ENCODE measurements around the gene PRKAG2. TPM values are rescaled to one million over a fixed set of nuclear protein-coding genes. Genes with fewer than 3 reads are reported as not detected.

Gene PRKAG2
- total RNA-seq, 1 donor from 2014 or later: 17.9 TPM

GRCh38 chr7:151511270-151511669 is 365.6 kb downstream of the PRKAG2 start:
- Mint-ChIP-seq H3K36me3 (peaks cover 41% of the 10 kb centered on the region), H3K9me3 (peaks cover 22% of the 10 kb centered on the region), H3K27ac (peak overlapping the region; percentile 14), H3K4me3 (no peak overlapping the region), H3K4me1 (ENCODE audit: unreplicated experiment) (peaks cover 32% of the 10 kb centered on the region), H3K27me3 (no peaks in the 10 kb centered on the region)
- no peak for DNase-seq (ENCODE audit: extremely low spot score, unreplicated experiment)
- no peak for TF ChIP-seq CTCF (conservative IDR thresholded peaks at IDR 0.05)

- Mint-ChIP-seq H3K36me3 (peaks cover 34% of the 10 kb centered on the region), H3K27ac (peak overlapping the region; percentile 56), H3K4me3 (no peak overlapping the region), H3K27me3 (no peaks in the 10 kb centered on the region), H3K4me1 (ENCODE audit: unreplicated experiment) (peaks cover 20% of the 10 kb centered on the region), H3K9me3 (peaks cover 19% of the 10 kb centered on the region)
- no peak for TF ChIP-seq CTCF (conservative IDR thresholded peaks at IDR 0.05)
- no peak for DNase-seq (ENCODE audit: extremely low spot score, unreplicated experiment)
Measured at GRCh38 chr7:151509670-151510333, 367.1 kb downstream of the PRKAG2 start.

- H3K4me1 Mint-ChIP-seq (ENCODE audit: unreplicated experiment): peaks cover 21% of the 10 kb centered on the region
Measured at GRCh38 chr7:151508991-151509390, 367.9 kb downstream of the PRKAG2 start.

GRCh38 chr7:151507806-151508205 is 369.1 kb downstream of the PRKAG2 start:
- peaks cover 11% of the 10 kb centered on the region for H3K9me3 Mint-ChIP-seq
- no peaks in the 10 kb centered on the region for H3K27me3 Mint-ChIP-seq
- H3K4me3 Mint-ChIP-seq: no peak overlapping the region
- H3K27ac Mint-ChIP-seq: no peak overlapping the region
- H3K4me1 Mint-ChIP-seq (ENCODE audit: unreplicated experiment): peaks cover 31% of the 10 kb centered on the region
- H3K36me3 Mint-ChIP-seq: peaks cover 18% of the 10 kb centered on the region
- no peak for TF ChIP-seq CTCF (conservative IDR thresholded peaks at IDR 0.05)
- no peak for DNase-seq (ENCODE audit: extremely low spot score, unreplicated experiment)

More at GRCh38 chr7:151508991-151509390, 367.9 kb downstream of the PRKAG2 start:
- no peak overlapping the region for H3K27ac Mint-ChIP-seq
- peaks cover 29% of the 10 kb centered on the region for H3K36me3 Mint-ChIP-seq
- DNase-seq (ENCODE audit: extremely low spot score, unreplicated experiment): no peak
- peaks cover 13% of the 10 kb centered on the region for H3K9me3 Mint-ChIP-seq
- H3K27me3 Mint-ChIP-seq: no peaks in the 10 kb centered on the region
- H3K4me3 Mint-ChIP-seq: no peak overlapping the region
- TF ChIP-seq CTCF (conservative IDR thresholded peaks at IDR 0.05): no peak

GRCh38 chr7:151506901-151507382 is 370.0 kb downstream of the PRKAG2 start:
- Mint-ChIP-seq H3K4me1 (ENCODE audit: unreplicated experiment) (peaks cover 35% of the 10 kb centered on the region), H3K4me3 (no peak overlapping the region)

More at GRCh38 chr7:151506901-151507382, 370.0 kb downstream of the PRKAG2 start:
- no peak for TF ChIP-seq CTCF (conservative IDR thresholded peaks at IDR 0.05)
- no peak overlapping the region for H3K27ac Mint-ChIP-seq
- no peak for DNase-seq (ENCODE audit: extremely low spot score, unreplicated experiment)
- peaks cover 6% of the 10 kb centered on the region for H3K9me3 Mint-ChIP-seq
- no peaks in the 10 kb centered on the region for H3K27me3 Mint-ChIP-seq
- peaks cover 12% of the 10 kb centered on the region for H3K36me3 Mint-ChIP-seq

Other genes starting within 250 kb of the PRKAG2 start
- not detected in 2 replicates for gene GALNTL5, start 79.3 kb upstream of the PRKAG2 start, total RNA-seq (ENCODE audit: low replicate concordance)
- 26.6 and 28.8 TPM in 2 replicates for gene GALNT11, start 148.6 kb upstream of the PRKAG2 start, total RNA-seq (ENCODE audit: low replicate concordance)

Measured in type B pancreatic cell (in vitro differentiated cells).